Measurements from ENCODE around the gene VIM. TPM values are rescaled to one million over a fixed set of nuclear protein-coding genes. Genes with fewer than 3 reads are reported as not detected.

Gene VIM
- total and polyA plus RNA-seq, 2 experiments from 2014 or later: 131 to 228 TPM

DNA sequence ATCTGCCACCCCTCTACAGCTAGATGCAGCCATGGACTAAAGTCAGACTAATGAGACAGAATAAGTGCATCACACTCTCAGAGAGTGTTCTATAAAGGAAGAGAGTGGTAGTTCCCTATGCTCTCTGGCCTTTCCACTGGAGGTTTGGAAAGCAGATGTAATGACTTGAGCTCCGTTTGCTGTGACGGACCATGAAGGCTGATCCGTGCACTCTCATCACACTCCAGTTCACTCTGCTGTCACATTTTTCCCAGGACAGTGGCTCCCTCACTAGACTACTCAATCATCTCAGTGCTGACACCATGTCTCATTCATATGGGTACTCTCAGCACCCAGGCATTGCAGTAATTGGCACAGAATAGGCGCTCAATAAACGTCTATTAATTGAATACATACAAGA, 46.9 kb upstream of the VIM start:
- Mint-ChIP-seq H3K36me3 (ENCODE audit: low read depth) (no peaks in the 10 kb centered on the region), H3K27me3 (ENCODE audit: insufficient read depth, low read depth, poor library complexity) (no peaks in the 10 kb centered on the region), H3K27ac (no peak overlapping the region), H3K4me1 (peaks cover 16% of the 10 kb centered on the region), H3K9me3 (no peaks in the 10 kb centered on the region), H3K4me3 (no peak overlapping the region)
- no peak for ATAC-seq
- TF ChIP-seq CREB1 (CRISPR knock-in tag; IDR thresholded peaks at IDR 0.05; ENCODE audit: low read depth): no peak
- TF ChIP-seq NANOG (IDR thresholded peaks at IDR 0.05; ENCODE audit: borderline replicate concordance): no peak
- TF ChIP-seq, protein P1, sequence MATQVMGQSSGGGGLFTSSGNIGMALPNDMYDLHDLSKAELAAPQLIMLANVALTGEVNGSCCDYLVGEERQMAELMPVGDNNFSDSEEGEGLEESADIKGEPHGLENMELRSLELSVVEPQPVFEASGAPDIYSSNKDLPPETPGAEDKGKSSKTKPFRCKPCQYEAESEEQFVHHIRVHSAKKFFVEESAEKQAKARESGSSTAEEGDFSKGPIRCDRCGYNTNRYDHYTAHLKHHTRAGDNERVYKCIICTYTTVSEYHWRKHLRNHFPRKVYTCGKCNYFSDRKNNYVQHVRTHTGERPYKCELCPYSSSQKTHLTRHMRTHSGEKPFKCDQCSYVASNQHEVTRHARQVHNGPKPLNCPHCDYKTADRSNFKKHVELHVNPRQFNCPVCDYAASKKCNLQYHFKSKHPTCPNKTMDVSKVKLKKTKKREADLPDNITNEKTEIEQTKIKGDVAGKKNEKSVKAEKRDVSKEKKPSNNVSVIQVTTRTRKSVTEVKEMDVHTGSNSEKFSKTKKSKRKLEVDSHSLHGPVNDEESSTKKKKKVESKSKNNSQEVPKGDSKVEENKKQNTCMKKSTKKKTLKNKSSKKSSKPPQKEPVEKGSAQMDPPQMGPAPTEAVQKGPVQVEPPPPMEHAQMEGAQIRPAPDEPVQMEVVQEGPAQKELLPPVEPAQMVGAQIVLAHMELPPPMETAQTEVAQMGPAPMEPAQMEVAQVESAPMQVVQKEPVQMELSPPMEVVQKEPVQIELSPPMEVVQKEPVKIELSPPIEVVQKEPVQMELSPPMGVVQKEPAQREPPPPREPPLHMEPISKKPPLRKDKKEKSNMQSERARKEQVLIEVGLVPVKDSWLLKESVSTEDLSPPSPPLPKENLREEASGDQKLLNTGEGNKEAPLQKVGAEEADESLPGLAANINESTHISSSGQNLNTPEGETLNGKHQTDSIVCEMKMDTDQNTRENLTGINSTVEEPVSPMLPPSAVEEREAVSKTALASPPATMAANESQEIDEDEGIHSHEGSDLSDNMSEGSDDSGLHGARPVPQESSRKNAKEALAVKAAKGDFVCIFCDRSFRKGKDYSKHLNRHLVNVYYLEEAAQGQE (IDR thresholded peaks at IDR 0.05; ENCODE audit: unreplicated experiment): no peak
- no peak for TF ChIP-seq ZNF114 (CRISPR knock-in tag; IDR thresholded peaks at IDR 0.05)
- TF ChIP-seq JUNB (IDR thresholded peaks at IDR 0.05; ENCODE audit: unreplicated experiment): no peak
- TF ChIP-seq ZNF331 (CRISPR knock-in tag; IDR thresholded peaks at IDR 0.05; ENCODE audit: low read depth): no peak
- no peak for TF ChIP-seq STAT1 (IDR thresholded peaks at IDR 0.05; ENCODE audit: unreplicated experiment)
- TF ChIP-seq EZH2phosphoT487 (IDR thresholded peaks at IDR 0.05; ENCODE audit: unreplicated experiment): no peak
- TF ChIP-seq, protein P2, sequence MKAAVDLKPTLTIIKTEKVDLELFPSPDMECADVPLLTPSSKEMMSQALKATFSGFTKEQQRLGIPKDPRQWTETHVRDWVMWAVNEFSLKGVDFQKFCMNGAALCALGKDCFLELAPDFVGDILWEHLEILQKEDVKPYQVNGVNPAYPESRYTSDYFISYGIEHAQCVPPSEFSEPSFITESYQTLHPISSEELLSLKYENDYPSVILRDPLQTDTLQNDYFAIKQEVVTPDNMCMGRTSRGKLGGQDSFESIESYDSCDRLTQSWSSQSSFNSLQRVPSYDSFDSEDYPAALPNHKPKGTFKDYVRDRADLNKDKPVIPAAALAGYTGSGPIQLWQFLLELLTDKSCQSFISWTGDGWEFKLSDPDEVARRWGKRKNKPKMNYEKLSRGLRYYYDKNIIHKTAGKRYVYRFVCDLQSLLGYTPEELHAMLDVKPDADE (IDR thresholded peaks at IDR 0.05): no peak
- H3F3A ChIP-seq (replicated peaks; ENCODE audit: low read depth): no peaks in the 10 kb centered on the region
- DNase-seq (ENCODE audit: low spot score): no peak
- H3K36me3 ChIP-seq (ENCODE audit: insufficient read depth): no peaks in the 10 kb centered on the region
- H2AFZ ChIP-seq: no peak overlapping the region
- no peak overlapping the region for H3K27ac ChIP-seq (ENCODE audit: low read depth)
- H3K4me2 ChIP-seq: no peak overlapping the region
- H3K27me3 ChIP-seq (ENCODE audit: insufficient read depth): no peaks in the 10 kb centered on the region
- H3K4me3 ChIP-seq: no peak overlapping the region
- H3K9me2 ChIP-seq (ENCODE audit: insufficient read depth): no peaks in the 10 kb centered on the region
- H3K79me2 ChIP-seq (replicated peaks; ENCODE audit: insufficient read depth): no peaks in the 10 kb centered on the region; the same call in 1 of the 2 replicates
- H4K20me1 ChIP-seq (replicated peaks; ENCODE audit: insufficient read depth): no peaks in the 10 kb centered on the region; the same call in 1 of the 2 replicates
- peaks cover 14% of the 10 kb centered on the region for H3K4me1 ChIP-seq (ENCODE audit: insufficient read depth)

DNA sequence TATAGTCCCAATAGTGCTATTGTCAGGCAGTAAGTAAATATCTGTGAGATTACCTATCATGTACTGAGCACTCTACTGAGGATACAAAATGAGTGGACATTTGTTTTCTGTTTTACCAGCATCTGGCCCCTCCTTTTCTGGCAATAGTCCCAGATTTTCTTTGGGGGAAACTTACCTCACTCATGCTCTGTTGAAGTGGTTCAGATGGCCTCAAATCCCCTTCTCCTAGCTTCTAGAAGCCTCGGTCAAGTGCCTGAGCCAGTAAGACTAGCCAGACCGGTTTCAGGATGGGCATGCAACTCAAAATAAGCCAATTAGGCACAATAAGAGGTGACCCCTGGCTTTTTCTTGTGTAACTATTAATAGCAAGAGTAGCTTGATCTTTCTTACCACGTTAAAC, 46.3 kb upstream of the VIM start:
- H3K36me3 ChIP-seq (ENCODE audit: insufficient read depth): no peaks in the 10 kb centered on the region
- no peak overlapping the region for H3K27ac Mint-ChIP-seq
- H3K27me3 Mint-ChIP-seq (ENCODE audit: insufficient read depth, low read depth, poor library complexity): no peaks in the 10 kb centered on the region
- ATAC-seq: peak; percentile 41; the same call in 1 of the 3 replicates
- H3K9me3 Mint-ChIP-seq: no peaks in the 10 kb centered on the region
- no peaks in the 10 kb centered on the region; the same call in 1 of the 2 replicates for H4K20me1 ChIP-seq (replicated peaks; ENCODE audit: insufficient read depth)
- peak overlapping the region; percentile 50; the same call in 1 of the 2 replicates for H3K4me2 ChIP-seq
- no peaks in the 10 kb centered on the region for H3K36me3 Mint-ChIP-seq (ENCODE audit: low read depth)
- no peaks in the 10 kb centered on the region for H3K9me2 ChIP-seq (ENCODE audit: insufficient read depth)
- H3K27me3 ChIP-seq (ENCODE audit: insufficient read depth): no peaks in the 10 kb centered on the region
- H3K4me3 Mint-ChIP-seq: no peak overlapping the region
- H3F3A ChIP-seq (replicated peaks; ENCODE audit: low read depth): no peaks in the 10 kb centered on the region
- peaks cover 16% of the 10 kb centered on the region for H3K4me1 Mint-ChIP-seq
- DNase-seq (ENCODE audit: low spot score): peak; percentile 17
- H2AFZ ChIP-seq: no peak overlapping the region
- H3K27ac ChIP-seq (ENCODE audit: low read depth): no peak overlapping the region
- H3K4me3 ChIP-seq: no peak overlapping the region
- peaks cover 3% of the 10 kb centered on the region for H3K79me2 ChIP-seq (replicated peaks; ENCODE audit: insufficient read depth)
- H3K4me1 ChIP-seq (ENCODE audit: insufficient read depth): peaks cover 14% of the 10 kb centered on the region
- TF ChIP-seq CREB1 (CRISPR knock-in tag; IDR thresholded peaks at IDR 0.05; ENCODE audit: low read depth) (no peak), ZNF114 (CRISPR knock-in tag; IDR thresholded peaks at IDR 0.05) (no peak), EZH2phosphoT487 (IDR thresholded peaks at IDR 0.05; ENCODE audit: unreplicated experiment) (no peak), STAT1 (IDR thresholded peaks at IDR 0.05; ENCODE audit: unreplicated experiment) (no peak), JUNB (IDR thresholded peaks at IDR 0.05; ENCODE audit: unreplicated experiment) (no peak)
- TF ChIP-seq, protein P3, sequence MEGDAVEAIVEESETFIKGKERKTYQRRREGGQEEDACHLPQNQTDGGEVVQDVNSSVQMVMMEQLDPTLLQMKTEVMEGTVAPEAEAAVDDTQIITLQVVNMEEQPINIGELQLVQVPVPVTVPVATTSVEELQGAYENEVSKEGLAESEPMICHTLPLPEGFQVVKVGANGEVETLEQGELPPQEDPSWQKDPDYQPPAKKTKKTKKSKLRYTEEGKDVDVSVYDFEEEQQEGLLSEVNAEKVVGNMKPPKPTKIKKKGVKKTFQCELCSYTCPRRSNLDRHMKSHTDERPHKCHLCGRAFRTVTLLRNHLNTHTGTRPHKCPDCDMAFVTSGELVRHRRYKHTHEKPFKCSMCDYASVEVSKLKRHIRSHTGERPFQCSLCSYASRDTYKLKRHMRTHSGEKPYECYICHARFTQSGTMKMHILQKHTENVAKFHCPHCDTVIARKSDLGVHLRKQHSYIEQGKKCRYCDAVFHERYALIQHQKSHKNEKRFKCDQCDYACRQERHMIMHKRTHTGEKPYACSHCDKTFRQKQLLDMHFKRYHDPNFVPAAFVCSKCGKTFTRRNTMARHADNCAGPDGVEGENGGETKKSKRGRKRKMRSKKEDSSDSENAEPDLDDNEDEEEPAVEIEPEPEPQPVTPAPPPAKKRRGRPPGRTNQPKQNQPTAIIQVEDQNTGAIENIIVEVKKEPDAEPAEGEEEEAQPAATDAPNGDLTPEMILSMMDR (conservative IDR thresholded peaks at IDR 0.05; ENCODE audit: low read depth in 2 of 2): no peak
- TF ChIP-seq, protein P1 (IDR thresholded peaks at IDR 0.05; ENCODE audit: unreplicated experiment): no peak
